H9 (cell line): ENCODE data around the gene UNCX. TPM values are rescaled to one million over a fixed set of nuclear protein-coding genes. Genes with fewer than 3 reads are reported as not detected.

ENCODE experiments used
- DNase-seq: peaks from one replicate; pipeline ENCODE4 v3.0.0-alpha.2; 2017
- H2AFZ ChIP-seq: one replicate; pipeline ENCODE4 v1.6.1; 2013; ENCODE audit warnings: mild to moderate bottlenecking, low read length, control low read depth, moderate library complexity
- H2AK5ac ChIP-seq: 2 replicates; pipeline ENCODE4 v1.6.1; 2013; ENCODE audit warnings: low read length, control low read depth, mixed read lengths; ENCODE audit not compliant: insufficient read length
- H2BK120ac ChIP-seq: one replicate; pipeline ENCODE4 v1.6.1; 2013; ENCODE audit warnings: low read depth, mild to moderate bottlenecking, low read length, control low read depth, inconsistent platforms; ENCODE audit not compliant: poor library complexity, severe bottlenecking
- H2BK12ac ChIP-seq: 2 replicates; pipeline ENCODE4 v1.6.1; 2013; ENCODE audit warnings: low read length, control low read depth, mixed read lengths, low read depth; ENCODE audit not compliant: insufficient read length
- H2BK15ac ChIP-seq: 2 replicates; pipeline ENCODE4 v1.6.1; 2013; ENCODE audit warnings: low read depth, low read length, control low read depth
- H2BK20ac ChIP-seq: one replicate; pipeline ENCODE4 v1.6.1; 2013; ENCODE audit warnings: low read depth, mild to moderate bottlenecking, low read length, control low read depth, inconsistent platforms; ENCODE audit not compliant: poor library complexity, severe bottlenecking
- H2BK5ac ChIP-seq: 2 replicates; pipeline ENCODE4 v1.6.1; 2013; ENCODE audit warnings: low read length, control low read depth, mixed read lengths; ENCODE audit not compliant: insufficient read length
- H3K14ac ChIP-seq: 2 replicates; pipeline ENCODE4 v1.6.1; 2013; ENCODE audit warnings: low read length, control low read depth; ENCODE audit not compliant: insufficient read depth
- H3K18ac ChIP-seq: 2 replicates; pipeline ENCODE4 v1.6.1; 2013; ENCODE audit warnings: low read depth, mild to moderate bottlenecking, mixed read lengths, low read length, control low read depth; ENCODE audit not compliant: insufficient read length
- H3K23ac ChIP-seq: 2 replicates; pipeline ENCODE4 v1.6.1; 2013; ENCODE audit warnings: low read length, control low read depth, mixed read lengths, low read depth; ENCODE audit not compliant: insufficient read length
- H3K23me2 ChIP-seq: 2 replicates; pipeline ENCODE4 v1.6.1; 2013; ENCODE audit warnings: low read depth, mild to moderate bottlenecking, mixed read lengths, low read length, control low read depth; ENCODE audit not compliant: insufficient read length, poor library complexity, severe bottlenecking
- H3K27ac ChIP-seq: 2 replicates; pipeline ENCODE4 v1.5.1; 2013; ENCODE audit warnings: low read length, control low read depth, mixed read lengths, low read depth; ENCODE audit not compliant: insufficient read length
- H3K27me3 ChIP-seq: 2 replicates; pipeline ENCODE4 v1.6.1; 2013; ENCODE audit warnings: low read length, control low read depth, inconsistent platforms; ENCODE audit not compliant: insufficient read depth
- H3K4ac ChIP-seq: 2 replicates; pipeline ENCODE4 v1.6.1; 2013; ENCODE audit warnings: low read depth, mild to moderate bottlenecking, control low read depth, inconsistent platforms, low read length, moderate library complexity
- H3K4me1 ChIP-seq: 2 replicates; pipeline ENCODE4 v1.6.1; 2013; ENCODE audit warnings: low read length, control low read depth, inconsistent platforms; ENCODE audit not compliant: insufficient read depth
- H3K4me2 ChIP-seq: 2 replicates; pipeline ENCODE4 v1.6.1; 2013; ENCODE audit warnings: low read length, control low read depth, mixed read lengths; ENCODE audit not compliant: insufficient read length, insufficient read depth
- H3K56ac ChIP-seq: 2 replicates; pipeline ENCODE4 v1.6.1; 2013; ENCODE audit warnings: low read depth, mild to moderate bottlenecking, mixed read lengths, low read length, control low read depth; ENCODE audit not compliant: insufficient read length
- H3K79me1 ChIP-seq: 2 replicates; pipeline ENCODE4 v1.6.1; 2013; ENCODE audit warnings: low read depth, mild to moderate bottlenecking, moderate library complexity, low read length, control low read depth, inconsistent platforms; ENCODE audit not compliant: insufficient read depth, poor library complexity, severe bottlenecking
- H3K79me2 ChIP-seq: 2 replicates; pipeline ENCODE4 v1.6.1; 2013; ENCODE audit warnings: low read length, control low read depth, inconsistent platforms; ENCODE audit not compliant: insufficient read depth
- H3K9ac ChIP-seq: 2 replicates; pipeline ENCODE4 v1.6.1; 2013; ENCODE audit warnings: low read length, control low read depth, mixed read lengths; ENCODE audit not compliant: insufficient read length; ENCODE audit errors: extremely low read depth
- H3K9me3 ChIP-seq: one replicate; pipeline ENCODE4 v1.6.1; 2013; ENCODE audit warnings: low read depth, low read length, inconsistent platforms; ENCODE audit not compliant: control insufficient read depth
- H3T11ph ChIP-seq: one replicate; pipeline ENCODE4 v1.6.1; 2013; ENCODE audit warnings: mild to moderate bottlenecking, low read length, control low read depth, inconsistent platforms
- H4K20me1 ChIP-seq: one replicate; pipeline ENCODE4 v1.6.1; 2013; ENCODE audit not compliant: control insufficient read depth, insufficient read length, insufficient read depth
- H4K5ac ChIP-seq: 2 replicates; pipeline ENCODE4 v1.6.1; 2013; ENCODE audit warnings: low read depth, mild to moderate bottlenecking, mixed read lengths, low read length, control low read depth; ENCODE audit not compliant: insufficient read length
- H4K8ac ChIP-seq: replicated peaks from 2 replicates; pipeline ENCODE4 v1.6.1; 2013; ENCODE audit warnings: low read length, control low read depth, mixed read lengths, low read depth; ENCODE audit not compliant: insufficient read length
- H4K91ac ChIP-seq: 2 replicates; pipeline ENCODE4 v1.6.1; 2013; ENCODE audit warnings: low read depth, mild to moderate bottlenecking, moderate library complexity, mixed read lengths, low read length, control low read depth; ENCODE audit not compliant: insufficient read length
- H3K27ac Mint-ChIP-seq, 3 experiments: 2 replicates in 2 of 3; 3 replicates in 1 of 3; pipeline ENCODE4 v1.8.0; 2020 to 2021; ENCODE audit warnings: mixed read lengths in 3 of 3, mild to moderate bottlenecking in 1 of 3, moderate library complexity in 1 of 3
- H3K27me3 Mint-ChIP-seq: 2 replicates; pipeline ENCODE4 v1.8.0; 2021; ENCODE audit warnings: low read depth, mild to moderate bottlenecking, moderate library complexity, mixed read lengths
- H3K36me3 Mint-ChIP-seq, 3 experiments: 2 replicates in 2 of 3; 3 replicates in 1 of 3; pipeline ENCODE4 v1.8.0; 2020 to 2021; ENCODE audit warnings: low read depth in 3 of 3, mixed read lengths in 3 of 3; ENCODE audit not compliant: insufficient read depth in 1 of 3
- H3K4me1 Mint-ChIP-seq, 2 experiments: 2 replicates each; pipeline ENCODE4 v1.8.0; 2020; ENCODE audit warnings: mixed read lengths in 2 of 2
- H3K4me3 Mint-ChIP-seq, 2 experiments: 2 replicates in 1 of 2; 3 replicates in 1 of 2; pipeline ENCODE4 v1.8.0; 2020 to 2021; ENCODE audit warnings: mild to moderate bottlenecking in 2 of 2, mixed read lengths in 2 of 2, moderate library complexity in 1 of 2
- H3K9me3 Mint-ChIP-seq, 2 experiments: 2 replicates in 1 of 2; 3 replicates in 1 of 2; pipeline ENCODE4 v1.8.0; 2020; ENCODE audit warnings: mild to moderate bottlenecking in 2 of 2, mixed read lengths in 2 of 2, moderate library complexity in 1 of 2
- WGBS: extraction: QIAGEN DNeasy Blood & Tissue Kit; methylation state at CpG from one replicate; pipeline ENCODE4 v1.1.7; 2013; ENCODE audit warnings: missing lambda C conversion rate, low lambda C conversion rate, mixed read lengths; ENCODE audit not compliant: insufficient read length; ENCODE audit errors: extremely low coverage; 5-methylcytosine and 5-hydroxymethylcytosine counted together
- total RNA-seq: library from RNA; stranded (reverse); gene quantifications from 2 replicates; pipeline ENCODE4 v1.2.1, GENCODE V29; 2021
- TF ChIP-seq, protein P1 (sequence below): fragments of 200-600 bp; sonication (generic); conservative IDR thresholded peaks from 3 replicates; pipeline ENCODE4 v1.8.0; 2021; ENCODE audit warnings: antibody characterized with exemption, mild to moderate bottlenecking

UNCX gene
- total RNA-seq, 1 experiment from 2014 or later = not detected

- Histone ChIP-seq H3K27ac (no peak overlapping the region), H2BK15ac (no peak overlapping the region), H3K4me1 (no peaks in the 10 kb centered on the region), H3K4me2 (no peak overlapping the region), H3K23ac (no peak overlapping the region), H4K5ac (no peak overlapping the region), H4K8ac (no peak overlapping the region), H4K20me1 (no peaks in the 10 kb centered on the region), H2BK120ac (no peak overlapping the region), H3K27me3 (no peaks in the 10 kb centered on the region), H3K18ac (no peak overlapping the region), H3K9me3 (no peaks in the 10 kb centered on the region), H3K23me2 (no peaks in the 10 kb centered on the region), H2AFZ (no peak overlapping the region), H2BK5ac (no peak overlapping the region), H3K79me1 (no peaks in the 10 kb centered on the region), H3K14ac (no peak overlapping the region; the same call in 1 of the 2 replicates), H3K4ac (no peak overlapping the region), H3K79me2 (no peaks in the 10 kb centered on the region), H3K56ac (no peak overlapping the region), H2BK20ac (no peak overlapping the region), H3K9ac (no peak overlapping the region), H3T11ph (no peak overlapping the region), H4K91ac (no peak overlapping the region), H2BK12ac (no peak overlapping the region), H2AK5ac (no peak overlapping the region)
- H3K4me1 Mint-ChIP-seq = peaks cover 0 to 5% of the 10 kb centered on the region in 2 experiments; a peak in 1 of 4 replicates
- no peaks in the 10 kb centered on the region for H3K9me3 Mint-ChIP-seq
- no peak for DNase-seq
- H3K36me3 Mint-ChIP-seq = no peaks in the 10 kb centered on the region
- TF ChIP-seq, protein P1, sequence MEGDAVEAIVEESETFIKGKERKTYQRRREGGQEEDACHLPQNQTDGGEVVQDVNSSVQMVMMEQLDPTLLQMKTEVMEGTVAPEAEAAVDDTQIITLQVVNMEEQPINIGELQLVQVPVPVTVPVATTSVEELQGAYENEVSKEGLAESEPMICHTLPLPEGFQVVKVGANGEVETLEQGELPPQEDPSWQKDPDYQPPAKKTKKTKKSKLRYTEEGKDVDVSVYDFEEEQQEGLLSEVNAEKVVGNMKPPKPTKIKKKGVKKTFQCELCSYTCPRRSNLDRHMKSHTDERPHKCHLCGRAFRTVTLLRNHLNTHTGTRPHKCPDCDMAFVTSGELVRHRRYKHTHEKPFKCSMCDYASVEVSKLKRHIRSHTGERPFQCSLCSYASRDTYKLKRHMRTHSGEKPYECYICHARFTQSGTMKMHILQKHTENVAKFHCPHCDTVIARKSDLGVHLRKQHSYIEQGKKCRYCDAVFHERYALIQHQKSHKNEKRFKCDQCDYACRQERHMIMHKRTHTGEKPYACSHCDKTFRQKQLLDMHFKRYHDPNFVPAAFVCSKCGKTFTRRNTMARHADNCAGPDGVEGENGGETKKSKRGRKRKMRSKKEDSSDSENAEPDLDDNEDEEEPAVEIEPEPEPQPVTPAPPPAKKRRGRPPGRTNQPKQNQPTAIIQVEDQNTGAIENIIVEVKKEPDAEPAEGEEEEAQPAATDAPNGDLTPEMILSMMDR = no peak
- no CpG with 5 or more reads among the region's 21 CpGs for WGBS
- H3K27ac Mint-ChIP-seq = no peak overlapping the region
- no peak overlapping the region for H3K4me3 Mint-ChIP-seq
- peaks cover 28% of the 10 kb centered on the region for H3K27me3 Mint-ChIP-seq
Measured at GRCh38 chr7:1259621-1260243, 27.1 kb downstream of the UNCX start.
